GM12874 (cell line): ENCODE data around the gene NELFB.

Experiments used
- TF ChIP-seq, protein P1 (sequence below): IDR thresholded peaks from 2 replicates; pipeline ENCODE4 v1.5.1; 2011; ENCODE audit warnings: low read depth, mild to moderate bottlenecking, control low read depth, low read length, moderate library complexity; ENCODE audit not compliant: insufficient read depth

Gene NELFB

DNA sequence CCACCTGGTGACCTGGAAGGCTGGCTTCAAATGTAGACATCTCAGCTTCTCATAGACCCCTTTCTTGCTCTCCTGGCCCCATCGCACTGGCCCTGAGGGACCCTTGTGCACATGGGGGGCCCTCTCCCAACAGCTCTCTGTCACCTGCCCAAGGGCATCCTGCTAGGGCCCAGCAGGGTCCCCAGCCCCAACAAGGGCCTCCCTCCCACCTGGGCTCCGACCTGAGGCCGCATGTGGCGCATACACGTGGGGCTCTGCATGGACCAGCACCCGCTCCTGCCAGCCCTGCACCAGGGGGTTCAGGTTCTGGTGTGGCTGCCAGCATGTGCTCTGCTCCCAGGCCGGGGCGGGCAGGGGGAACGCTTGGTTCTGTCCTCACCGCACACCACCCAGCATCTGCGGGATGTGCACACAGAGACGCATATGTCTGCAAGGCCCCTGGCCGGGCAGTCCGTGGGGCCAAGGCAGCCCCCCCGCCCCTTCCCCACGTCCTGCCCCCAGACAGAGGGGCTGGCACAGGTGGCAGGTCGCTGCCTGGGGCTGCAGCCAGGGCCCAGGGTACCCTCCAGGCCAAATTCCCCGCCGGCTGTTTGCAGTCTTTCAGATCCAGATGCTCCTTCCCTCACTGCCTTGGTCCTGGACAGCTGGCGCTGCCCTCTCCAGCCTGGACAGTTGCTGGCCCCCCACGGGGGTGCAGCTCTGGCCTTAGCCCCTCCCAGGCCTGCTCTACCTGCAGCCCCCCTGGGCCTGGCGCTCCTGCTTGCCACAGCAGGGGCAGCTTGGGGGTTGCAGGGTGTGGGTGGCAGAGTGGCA lies 64.8 kb downstream of the NELFB start:
- TF ChIP-seq, protein P1, sequence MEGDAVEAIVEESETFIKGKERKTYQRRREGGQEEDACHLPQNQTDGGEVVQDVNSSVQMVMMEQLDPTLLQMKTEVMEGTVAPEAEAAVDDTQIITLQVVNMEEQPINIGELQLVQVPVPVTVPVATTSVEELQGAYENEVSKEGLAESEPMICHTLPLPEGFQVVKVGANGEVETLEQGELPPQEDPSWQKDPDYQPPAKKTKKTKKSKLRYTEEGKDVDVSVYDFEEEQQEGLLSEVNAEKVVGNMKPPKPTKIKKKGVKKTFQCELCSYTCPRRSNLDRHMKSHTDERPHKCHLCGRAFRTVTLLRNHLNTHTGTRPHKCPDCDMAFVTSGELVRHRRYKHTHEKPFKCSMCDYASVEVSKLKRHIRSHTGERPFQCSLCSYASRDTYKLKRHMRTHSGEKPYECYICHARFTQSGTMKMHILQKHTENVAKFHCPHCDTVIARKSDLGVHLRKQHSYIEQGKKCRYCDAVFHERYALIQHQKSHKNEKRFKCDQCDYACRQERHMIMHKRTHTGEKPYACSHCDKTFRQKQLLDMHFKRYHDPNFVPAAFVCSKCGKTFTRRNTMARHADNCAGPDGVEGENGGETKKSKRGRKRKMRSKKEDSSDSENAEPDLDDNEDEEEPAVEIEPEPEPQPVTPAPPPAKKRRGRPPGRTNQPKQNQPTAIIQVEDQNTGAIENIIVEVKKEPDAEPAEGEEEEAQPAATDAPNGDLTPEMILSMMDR, result no peak

DNA sequence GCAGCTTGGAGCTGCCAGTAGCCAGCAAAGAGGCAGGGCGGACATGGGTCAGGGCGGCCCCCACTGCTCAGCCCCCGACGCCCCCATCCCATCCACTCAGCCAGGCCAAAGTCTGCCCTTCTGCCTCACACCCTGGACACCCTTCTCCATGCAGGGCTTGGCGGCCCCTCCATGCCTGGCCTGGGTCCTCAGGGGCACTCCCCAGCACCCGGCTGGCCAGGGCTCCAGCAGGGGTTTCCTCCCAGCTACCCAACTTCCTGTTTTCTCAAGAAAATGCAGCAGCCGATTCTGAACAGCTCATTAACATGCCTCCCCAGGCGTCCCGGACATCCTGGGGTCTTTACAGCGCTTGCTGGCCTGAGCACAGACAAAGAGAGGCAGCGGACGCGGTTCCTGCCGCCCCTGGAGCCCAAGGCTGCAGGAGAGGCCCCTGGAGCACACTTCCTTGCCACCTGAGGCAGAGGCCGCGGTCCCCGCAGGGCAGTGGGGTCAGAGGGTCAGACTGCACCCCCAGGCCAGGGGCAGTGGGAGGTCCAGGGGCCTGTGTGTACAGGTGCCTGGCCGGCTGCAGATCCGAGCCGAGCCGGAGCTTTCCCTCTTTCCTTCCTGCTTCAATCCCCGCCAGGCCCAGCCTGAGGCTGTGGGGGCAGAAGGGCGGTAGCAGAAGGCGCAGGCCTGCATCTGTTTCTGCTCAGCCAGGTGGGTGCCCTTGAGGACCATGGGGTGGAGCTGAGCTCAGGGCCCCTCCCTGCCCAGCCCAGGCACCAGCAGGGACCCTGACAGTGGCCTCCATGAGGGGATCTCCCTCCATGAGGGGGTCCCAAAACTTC lies 65.6 kb downstream of the NELFB start:
- TF ChIP-seq, protein P1, result no peak

DNA sequence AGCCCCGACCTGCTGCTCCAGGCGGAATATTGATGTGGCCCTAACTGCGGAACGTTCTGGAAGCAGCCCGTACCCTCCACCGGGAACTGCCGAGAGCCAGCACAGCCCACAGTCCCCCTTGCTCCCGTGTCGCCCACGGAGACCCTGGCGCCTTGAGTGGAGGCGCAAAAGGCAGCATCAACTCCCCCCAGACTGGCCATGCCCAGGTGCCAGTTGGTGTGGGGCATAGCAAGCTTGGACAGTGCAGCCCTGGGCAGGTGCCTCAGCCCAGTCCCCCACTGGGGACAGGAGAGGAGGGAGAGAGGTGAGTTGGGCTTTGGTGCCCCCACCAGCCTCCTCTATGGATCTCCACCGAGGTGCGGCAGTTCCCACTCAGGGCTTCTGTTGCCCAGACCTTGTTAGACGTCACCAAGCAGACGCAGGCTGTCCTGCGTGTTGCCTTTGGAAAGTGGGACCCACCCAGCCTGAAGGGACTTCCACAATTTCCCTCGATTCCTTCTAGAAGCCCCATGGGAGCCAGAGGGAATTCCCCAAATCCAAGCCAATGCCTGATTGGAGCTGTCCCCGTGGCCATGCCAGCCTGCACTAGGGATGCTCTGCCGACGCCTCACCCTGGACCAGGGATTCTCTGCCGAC lies 66.7 kb downstream of the NELFB start:
- TF ChIP-seq, protein P1, result no peak
